AG04449 (cell line): ENCODE data around the gene HLA-DOB.

Source experiments
- CTCF ChIA-PET: fragments of 350-600 bp; formaldehyde crosslinking; extraction: SDS; loops from one replicate; lab custom pipeline; 2021; ENCODE audit warnings: antibody characterized with exemption; lab: Yijun Ruan, JAX
- POLR2A ChIA-PET: fragments of 400-600, 350-600 bp; formaldehyde crosslinking; extraction: SDS; loops from one replicate; lab custom pipeline; 2020; ENCODE audit warnings: antibody characterized with exemption, inconsistent platforms; lab: Yijun Ruan, JAX
- DNase-seq: peaks from one replicate; pipeline ENCODE4 v3.0.0-alpha.2; 2010; ENCODE audit warnings: low read depth, low spot score
- H3K4me3 ChIP-seq: 2 replicates; pipeline ENCODE4 v1.5.1; 2011; ENCODE audit warnings: low read depth, mild to moderate bottlenecking, control low read depth, low read length
- TF ChIP-seq, protein P1 (sequence below): IDR thresholded peaks from one replicate; pipeline ENCODE4 v1.5.1; 2011; ENCODE audit warnings: mild to moderate bottlenecking, moderate library complexity, low read length, control low read depth, inconsistent platforms; ENCODE audit not compliant: insufficient read depth; ENCODE audit errors: missing control alignments

Gene HLA-DOB

GRCh38 chr6:32852844-32853540 lies 36.2 kb upstream of the HLA-DOB start:
- TF ChIP-seq, protein P1, sequence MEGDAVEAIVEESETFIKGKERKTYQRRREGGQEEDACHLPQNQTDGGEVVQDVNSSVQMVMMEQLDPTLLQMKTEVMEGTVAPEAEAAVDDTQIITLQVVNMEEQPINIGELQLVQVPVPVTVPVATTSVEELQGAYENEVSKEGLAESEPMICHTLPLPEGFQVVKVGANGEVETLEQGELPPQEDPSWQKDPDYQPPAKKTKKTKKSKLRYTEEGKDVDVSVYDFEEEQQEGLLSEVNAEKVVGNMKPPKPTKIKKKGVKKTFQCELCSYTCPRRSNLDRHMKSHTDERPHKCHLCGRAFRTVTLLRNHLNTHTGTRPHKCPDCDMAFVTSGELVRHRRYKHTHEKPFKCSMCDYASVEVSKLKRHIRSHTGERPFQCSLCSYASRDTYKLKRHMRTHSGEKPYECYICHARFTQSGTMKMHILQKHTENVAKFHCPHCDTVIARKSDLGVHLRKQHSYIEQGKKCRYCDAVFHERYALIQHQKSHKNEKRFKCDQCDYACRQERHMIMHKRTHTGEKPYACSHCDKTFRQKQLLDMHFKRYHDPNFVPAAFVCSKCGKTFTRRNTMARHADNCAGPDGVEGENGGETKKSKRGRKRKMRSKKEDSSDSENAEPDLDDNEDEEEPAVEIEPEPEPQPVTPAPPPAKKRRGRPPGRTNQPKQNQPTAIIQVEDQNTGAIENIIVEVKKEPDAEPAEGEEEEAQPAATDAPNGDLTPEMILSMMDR: no peak
- ChIA-PET CTCF (interaction anchor here (0.9 to 9.6 kb wide), 10 partner anchors 11 to 440 kb away, joined by 3 to 313 read pairs (median 5); partner anchors contain the start of genes PSMB8 and TAP2), POLR2A (interaction anchor here (0.7 to 2.2 kb wide), 6 partner anchors 8 to 119 kb away, joined by 3 to 22 read pairs (median 4); partner anchors contain the start of genes BRD2 and TAP2)
- peak overlapping the region; percentile 89 for H3K4me3 ChIP-seq
- DNase-seq: no peak

- TF ChIP-seq, protein P1: no peak
- H3K4me3 ChIP-seq: peak overlapping the region; percentile 89
- POLR2A ChIA-PET: interaction anchor here (1.5 to 2.2 kb wide), 2 partner anchors 14 to 120 kb away, joined by 16 to 22 read pairs; partner anchors contain the start of gene TAP2
- no peak for DNase-seq
- CTCF ChIA-PET: interaction anchor here (1.0 to 9.6 kb wide), 9 partner anchors 10 to 81 kb away, joined by 4 to 313 read pairs (median 6); partner anchors contain the start of genes PSMB8 and TAP2
Measured at GRCh38 chr6:32852018-32852843, 35.4 kb upstream of the HLA-DOB start.

GRCh38 chr6:32851025-32851424 lies 34.2 kb upstream of the HLA-DOB start:
- DNase-seq: no peak
- H3K4me3 ChIP-seq: no peak overlapping the region
- POLR2A ChIA-PET: no interaction called here
- TF ChIP-seq, protein P1: no peak
- CTCF ChIA-PET: interaction anchor here (0.9 to 3.7 kb wide), 11 partner anchors 8 to 102 kb away, joined by 3 to 71 read pairs (median 5); partner anchors contain the start of genes HLA-DMA and TAP2

- ChIA-PET CTCF (interaction anchor here (2.0 to 3.7 kb wide), 3 partner anchors 10 to 19 kb away, joined by 9 to 71 read pairs (median 16); partner anchors contain the start of gene TAP2), POLR2A (no interaction called here)
- DNase-seq: no peak
- TF ChIP-seq, protein P1: no peak
- no peak overlapping the region for H3K4me3 ChIP-seq
Measured at GRCh38 chr6:32849126-32849525, 32.3 kb upstream of the HLA-DOB start.

DNA sequence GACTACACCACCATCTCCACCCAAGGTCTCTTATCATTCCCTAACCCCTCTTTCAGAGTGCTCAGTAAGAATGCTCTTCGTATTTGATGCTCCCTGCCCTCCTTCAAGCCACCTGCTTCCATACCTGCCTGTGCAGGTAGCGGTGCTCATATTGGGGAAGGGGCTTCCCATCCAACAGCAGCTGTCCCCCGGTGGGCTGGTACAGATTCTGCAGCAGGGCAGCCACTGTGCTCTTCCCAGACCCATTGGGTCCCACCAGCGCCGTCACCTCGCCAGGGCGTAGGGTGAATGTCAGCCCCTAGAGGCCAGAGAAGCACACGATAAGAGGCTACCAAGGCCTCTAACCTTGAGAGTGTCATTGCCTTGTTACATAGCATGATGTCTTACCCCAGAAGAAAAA lies 31.0 kb upstream of the HLA-DOB start:
- DNase-seq: no peak
- TF ChIP-seq, protein P1: no peak
- POLR2A ChIA-PET: no interaction called here
- CTCF ChIA-PET: interaction anchor here (1.3 to 11.4 kb wide), 3 partner anchors 9 to 106 kb away, joined by 3 to 313 read pairs (median 4); partner anchors contain the start of genes PSMB9, TAP1 and TAP2
- no peak overlapping the region for H3K4me3 ChIP-seq
